ENCODE results near the gene PDE9A.

The PDE9A gene

DNA sequence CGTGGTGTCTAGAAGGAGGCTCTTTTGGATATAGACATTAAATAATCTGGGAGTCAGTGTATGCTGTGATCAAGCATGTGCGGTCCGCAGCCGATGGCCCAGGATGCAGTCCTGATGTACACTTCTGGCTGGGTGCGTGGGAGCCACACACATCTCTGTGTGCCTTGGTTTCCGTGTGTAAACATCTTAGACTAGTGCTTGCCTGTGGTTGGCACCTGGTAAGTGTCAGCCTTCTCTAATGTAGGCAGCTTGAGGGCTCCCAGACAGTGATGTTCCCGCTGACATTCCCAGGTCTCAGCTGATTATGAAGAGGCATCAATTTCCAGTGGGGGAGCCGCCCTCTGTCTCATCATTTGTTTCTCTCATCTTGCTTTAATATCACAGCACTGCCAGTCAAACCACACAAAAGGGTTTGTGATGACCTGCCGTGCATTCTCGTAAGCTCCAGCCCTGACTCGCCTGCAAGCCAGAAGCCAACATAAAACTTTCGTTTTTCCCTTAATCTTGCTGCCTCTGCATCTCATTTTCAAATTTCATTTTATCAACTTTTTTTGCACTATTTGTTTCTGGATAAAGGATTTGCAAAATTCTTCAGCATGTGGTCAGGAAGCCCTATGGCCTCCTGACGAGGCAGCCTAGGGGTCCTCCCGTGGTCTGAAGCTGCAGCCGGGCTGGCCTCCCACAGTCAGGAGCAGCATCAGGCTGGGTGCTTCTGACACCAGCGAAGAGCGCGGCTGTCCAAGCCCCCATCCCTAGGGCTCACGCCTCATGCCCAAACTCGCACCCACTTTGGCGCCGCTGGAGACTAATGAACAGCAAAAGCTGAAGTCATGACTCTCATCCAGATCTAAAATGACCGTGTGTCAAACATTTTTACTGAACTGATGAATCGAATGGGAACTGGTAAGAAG, 28.1 kb downstream of the PDE9A start:
- peak; percentile 30 for DNase-seq (ENCODE audit: low spot score)
- Mint-ChIP-seq H3K9me3 (no peaks in the 10 kb centered on the region), H3K27me3 (ENCODE audit: low read depth) (no peaks in the 10 kb centered on the region), H3K36me3 (ENCODE audit: low read depth) (no peaks in the 10 kb centered on the region), H3K27ac (peak overlapping the region; percentile 21), H3K4me3 (peak overlapping the region; percentile 55), H3K4me1 (ENCODE audit: low read depth) (peaks cover 57% of the 10 kb centered on the region)

DNA sequence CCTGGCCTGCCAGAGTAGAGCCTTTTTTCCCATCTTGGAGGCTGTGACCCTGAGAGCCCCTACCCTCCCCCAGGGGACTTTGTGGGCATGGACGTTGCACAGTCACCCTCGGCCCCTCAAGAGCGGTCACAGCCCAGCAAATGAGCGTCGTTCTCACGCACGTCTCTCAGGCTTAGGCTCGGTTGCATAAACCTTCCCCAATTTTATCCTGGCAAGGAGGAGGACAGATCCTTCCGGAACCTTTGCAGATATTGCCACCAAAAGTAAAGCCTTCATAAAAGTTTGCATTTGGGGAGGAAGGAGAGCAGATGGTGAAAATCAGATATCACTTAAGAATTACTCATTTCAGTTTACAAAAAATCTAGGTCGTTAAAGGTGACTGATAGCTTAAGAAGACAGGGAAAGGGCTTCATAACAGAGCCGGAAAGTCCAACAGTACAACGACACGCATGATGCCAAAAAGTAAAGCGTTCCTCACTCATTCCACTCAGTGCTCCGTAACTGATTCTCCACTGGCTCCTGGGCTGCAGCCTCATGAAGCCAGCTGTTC, 29.3 kb downstream of the PDE9A start:
- Mint-ChIP-seq H3K27me3 (ENCODE audit: low read depth) (no peaks in the 10 kb centered on the region), H3K4me3 (peak overlapping the region; percentile 91), H3K36me3 (ENCODE audit: low read depth) (peaks cover 3% of the 10 kb centered on the region), H3K27ac (peak overlapping the region; percentile 99), H3K9me3 (no peaks in the 10 kb centered on the region), H3K4me1 (ENCODE audit: low read depth) (peaks cover 56% of the 10 kb centered on the region)
- DNase-seq (ENCODE audit: low spot score) = no peak

DNA sequence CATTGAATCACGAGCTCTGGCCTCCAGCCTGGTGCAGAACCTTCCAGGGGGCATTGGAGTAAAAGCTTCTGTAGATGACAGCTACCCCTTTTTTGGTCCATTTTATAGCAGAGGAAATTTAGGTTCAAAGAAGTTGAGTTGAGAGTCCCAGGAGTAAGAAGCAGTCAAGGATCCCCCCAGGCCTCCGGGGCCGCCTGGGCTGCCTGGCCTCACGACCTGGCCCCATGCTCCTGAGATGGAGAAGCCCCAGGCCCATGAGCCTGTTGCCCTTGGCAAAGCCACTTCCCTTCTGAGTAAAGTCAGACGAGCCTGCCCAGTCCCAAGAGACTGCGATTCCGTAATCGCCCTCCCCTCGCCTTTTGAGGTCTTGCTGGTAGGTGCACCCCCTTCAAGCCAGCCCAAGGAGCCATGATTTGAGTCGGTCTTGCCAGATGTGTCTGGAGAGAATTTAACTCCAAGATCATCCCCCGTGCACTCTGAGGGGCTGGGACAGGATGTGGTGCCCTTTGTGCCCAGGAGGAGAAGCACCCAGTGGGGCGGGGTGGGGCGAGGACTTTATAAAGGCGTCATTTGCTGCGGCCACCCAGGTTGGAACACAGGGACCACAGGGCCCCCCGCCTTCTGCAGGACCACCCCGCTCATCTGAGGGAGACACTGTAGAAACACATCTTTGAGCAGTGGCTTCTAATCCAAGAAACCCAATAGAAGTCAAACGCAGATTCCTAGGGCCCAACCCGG, 30.1 kb downstream of the PDE9A start:
- Mint-ChIP-seq H3K4me1 (ENCODE audit: low read depth) (peaks cover 51% of the 10 kb centered on the region), H3K4me3 (peak overlapping the region; percentile 91), H3K27me3 (ENCODE audit: low read depth) (no peaks in the 10 kb centered on the region), H3K36me3 (ENCODE audit: low read depth) (peaks cover 6% of the 10 kb centered on the region), H3K9me3 (no peaks in the 10 kb centered on the region), H3K27ac (peak overlapping the region; percentile 99)
- DNase-seq (ENCODE audit: low spot score) = peak; percentile 12

DNA sequence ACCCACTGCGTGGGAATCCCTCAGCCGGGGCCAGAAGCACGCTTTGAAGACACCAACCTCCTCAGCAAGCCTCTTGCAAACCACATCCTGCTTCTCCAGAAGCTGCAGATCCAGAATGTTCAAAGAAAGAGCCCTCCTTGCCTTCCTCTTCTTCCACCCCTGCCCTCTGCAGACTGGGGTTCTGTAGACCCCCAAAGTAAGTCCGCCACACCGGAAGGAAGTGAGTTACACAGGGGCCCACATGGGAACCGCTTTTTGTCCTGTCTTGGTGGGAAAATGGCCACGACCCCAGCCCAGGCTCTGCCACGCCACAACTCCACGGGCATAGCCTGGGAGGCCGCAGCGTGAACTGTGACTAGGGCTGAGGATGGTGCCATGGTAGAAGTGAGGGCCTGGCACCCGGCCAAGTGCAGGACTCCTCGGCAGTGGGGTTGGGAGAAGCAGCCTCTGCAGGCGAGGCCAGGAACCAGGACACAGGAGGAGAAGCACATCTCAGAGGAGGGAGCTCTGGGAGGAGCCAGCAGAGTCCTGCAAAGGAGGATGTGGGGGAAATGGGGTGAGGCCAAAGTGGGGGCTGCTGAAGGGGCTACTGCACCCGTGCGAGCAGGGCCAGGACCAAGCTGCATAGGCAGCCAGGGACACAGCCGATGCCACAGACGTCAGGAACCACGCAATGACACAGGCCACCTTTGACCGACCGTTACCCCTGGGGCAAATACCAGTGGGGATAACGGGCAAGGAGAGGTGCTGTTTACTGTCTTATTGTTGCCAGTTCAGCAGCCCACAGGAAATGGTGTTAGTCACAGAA, 30.9 kb downstream of the PDE9A start:
- peak overlapping the region; percentile 91 for H3K4me3 Mint-ChIP-seq
- H3K9me3 Mint-ChIP-seq = no peaks in the 10 kb centered on the region
- no peaks in the 10 kb centered on the region for H3K27me3 Mint-ChIP-seq (ENCODE audit: low read depth)
- H3K36me3 Mint-ChIP-seq (ENCODE audit: low read depth) = peaks cover 6% of the 10 kb centered on the region
- peak; percentile 62 for DNase-seq (ENCODE audit: low spot score)
- peaks cover 51% of the 10 kb centered on the region for H3K4me1 Mint-ChIP-seq (ENCODE audit: low read depth)
- H3K27ac Mint-ChIP-seq = peak overlapping the region; percentile 99

DNA sequence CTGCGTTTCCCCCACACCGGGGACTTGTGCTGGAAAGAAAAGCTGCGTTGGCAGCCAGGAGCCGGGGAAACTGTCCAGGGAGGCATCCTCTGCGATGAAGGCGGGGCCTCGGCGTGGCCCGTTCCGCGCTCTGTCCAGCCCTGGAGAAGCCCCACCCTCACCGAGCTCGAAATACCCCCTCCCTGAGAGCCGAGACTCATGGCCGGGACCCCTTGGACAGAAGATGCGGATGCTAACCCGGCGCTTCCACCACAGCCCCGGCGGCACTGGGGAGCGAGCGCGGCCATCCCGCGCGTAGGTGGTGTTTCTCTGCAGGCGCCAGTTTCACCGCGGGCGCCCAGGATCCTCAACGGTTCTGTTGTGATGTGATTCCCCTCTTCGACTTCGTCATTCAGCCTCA, 31.6 kb downstream of the PDE9A start:
- Mint-ChIP-seq H3K4me1 (ENCODE audit: low read depth) (peaks cover 51% of the 10 kb centered on the region), H3K4me3 (peak overlapping the region; percentile 91)

GRCh38 chr21:42685954-42686500, 32.6 kb downstream of the PDE9A start:
- H3K27ac Mint-ChIP-seq = peak overlapping the region; percentile 11
- no peaks in the 10 kb centered on the region for H3K9me3 Mint-ChIP-seq

More for the DNA sequence above, 31.6 kb downstream of the PDE9A start:
- no peaks in the 10 kb centered on the region for H3K9me3 Mint-ChIP-seq
- peaks cover 6% of the 10 kb centered on the region for H3K36me3 Mint-ChIP-seq (ENCODE audit: low read depth)
- no peaks in the 10 kb centered on the region for H3K27me3 Mint-ChIP-seq (ENCODE audit: low read depth)
- H3K27ac Mint-ChIP-seq = peak overlapping the region; percentile 99
- peak; percentile 31 for DNase-seq (ENCODE audit: low spot score)

DNA sequence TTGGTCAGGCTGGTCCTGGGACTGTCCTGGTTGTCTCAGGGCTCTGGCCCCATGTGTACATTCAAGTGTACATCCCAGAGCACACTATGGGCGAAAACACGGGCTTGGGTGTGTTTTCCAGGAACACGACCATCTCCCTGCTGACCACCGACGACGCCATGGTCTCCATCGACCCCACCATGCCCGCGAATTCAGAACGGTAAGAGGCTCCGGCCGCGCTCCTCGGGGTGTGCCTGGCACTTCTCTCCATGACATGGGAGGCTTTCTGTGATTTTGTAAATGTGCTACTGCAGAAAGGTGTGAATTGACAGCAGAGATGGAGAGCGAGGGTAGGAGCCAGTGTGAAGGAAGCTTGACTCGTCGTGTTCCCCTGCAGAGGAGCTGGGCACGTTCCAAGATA, 34.4 kb downstream of the PDE9A start:
- DNase-seq (ENCODE audit: low spot score) = no peak
- Mint-ChIP-seq H3K27ac (peak overlapping the region; percentile 13), H3K27me3 (ENCODE audit: low read depth) (no peaks in the 10 kb centered on the region), H3K9me3 (no peaks in the 10 kb centered on the region), H3K4me1 (ENCODE audit: low read depth) (peaks cover 30% of the 10 kb centered on the region), H3K4me3 (no peak overlapping the region), H3K36me3 (ENCODE audit: low read depth) (peaks cover 6% of the 10 kb centered on the region)

More at GRCh38 chr21:42685954-42686500, 32.6 kb downstream of the PDE9A start:
- no peak for DNase-seq (ENCODE audit: low spot score)
- Mint-ChIP-seq H3K27me3 (ENCODE audit: low read depth) (no peaks in the 10 kb centered on the region), H3K36me3 (ENCODE audit: low read depth) (peaks cover 6% of the 10 kb centered on the region), H3K4me1 (ENCODE audit: low read depth) (peaks cover 48% of the 10 kb centered on the region), H3K4me3 (peak overlapping the region; percentile 91)

DNA sequence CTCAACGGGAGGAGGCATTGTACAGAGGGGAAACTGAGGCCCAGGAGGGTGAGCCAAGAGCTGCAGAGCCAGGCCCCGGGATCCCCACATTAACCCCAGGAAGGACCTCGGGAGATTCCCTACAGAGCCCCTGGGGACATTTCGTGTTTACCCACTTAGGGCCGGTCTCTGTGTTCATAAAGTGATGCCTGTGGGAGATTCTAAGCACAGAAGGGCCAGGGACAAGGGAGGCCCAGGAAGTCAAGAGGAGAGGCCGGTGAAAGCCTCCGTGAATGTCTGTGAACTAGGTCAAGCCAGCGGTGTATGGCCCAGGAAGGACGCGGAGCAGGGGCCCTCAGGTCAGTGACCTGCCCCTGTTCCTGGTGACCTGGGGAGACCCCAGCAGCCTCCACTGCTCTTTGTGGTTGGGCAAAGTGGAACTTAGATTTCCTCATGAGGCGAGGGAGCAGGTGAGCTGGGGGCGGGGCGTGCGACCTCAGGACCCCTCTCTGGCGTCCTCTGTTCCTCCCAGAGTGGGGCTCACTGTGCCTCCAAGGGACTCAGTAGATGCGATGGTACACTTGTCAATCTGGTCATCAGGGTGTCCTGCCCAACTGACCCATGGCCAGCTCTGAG, 34.9 kb downstream of the PDE9A start:
- Mint-ChIP-seq H3K4me3 (no peak overlapping the region), H3K4me1 (ENCODE audit: low read depth) (peaks cover 24% of the 10 kb centered on the region), H3K27me3 (ENCODE audit: low read depth) (no peaks in the 10 kb centered on the region), H3K9me3 (no peaks in the 10 kb centered on the region), H3K27ac (peak overlapping the region; percentile 13), H3K36me3 (ENCODE audit: low read depth) (peaks cover 6% of the 10 kb centered on the region)
- DNase-seq (ENCODE audit: low spot score) = no peak

- DNase-seq (ENCODE audit: low spot score) = no peak
These were observed 35.5 kb downstream of the PDE9A start for GRCh38 chr21:42688841-42689371.

DNA sequence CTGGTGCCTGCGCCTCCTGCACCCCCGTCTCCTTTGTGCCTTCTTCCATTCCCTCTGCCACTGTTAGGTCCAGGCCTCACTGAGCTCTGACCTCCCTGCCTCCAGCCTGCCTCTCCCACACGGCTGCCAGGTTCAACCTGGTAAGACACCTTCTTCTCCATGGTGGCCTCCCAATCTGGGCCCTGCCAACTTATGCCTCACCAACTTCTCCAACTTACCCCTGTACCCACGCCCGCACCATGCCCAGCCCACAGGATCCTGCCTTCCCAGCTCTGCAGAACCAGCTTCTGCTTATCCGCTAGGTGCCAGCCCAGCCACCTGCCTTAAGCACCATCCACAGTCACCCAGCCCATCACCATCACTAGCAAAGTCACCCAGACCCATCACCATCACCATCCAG, 37.2 kb downstream of the PDE9A start:
- DNase-seq (ENCODE audit: low spot score) = no peak
- Mint-ChIP-seq H3K9me3 (no peaks in the 10 kb centered on the region), H3K4me1 (ENCODE audit: low read depth) (peaks cover 7% of the 10 kb centered on the region), H3K36me3 (ENCODE audit: low read depth) (peaks cover 6% of the 10 kb centered on the region), H3K27ac (no peak overlapping the region), H3K4me3 (no peak overlapping the region), H3K27me3 (ENCODE audit: low read depth) (no peaks in the 10 kb centered on the region)

More at GRCh38 chr21:42688841-42689371, 35.5 kb downstream of the PDE9A start:
- H3K9me3 Mint-ChIP-seq = no peaks in the 10 kb centered on the region
- H3K36me3 Mint-ChIP-seq (ENCODE audit: low read depth) = peaks cover 6% of the 10 kb centered on the region
- no peak overlapping the region for H3K27ac Mint-ChIP-seq
- H3K4me1 Mint-ChIP-seq (ENCODE audit: low read depth) = peaks cover 19% of the 10 kb centered on the region
- no peaks in the 10 kb centered on the region for H3K27me3 Mint-ChIP-seq (ENCODE audit: low read depth)
- no peak overlapping the region for H3K4me3 Mint-ChIP-seq

- H3K27ac Mint-ChIP-seq = no peak overlapping the region
These were observed 38.6 kb downstream of the PDE9A start for GRCh38 chr21:42691901-42692559.

DNA sequence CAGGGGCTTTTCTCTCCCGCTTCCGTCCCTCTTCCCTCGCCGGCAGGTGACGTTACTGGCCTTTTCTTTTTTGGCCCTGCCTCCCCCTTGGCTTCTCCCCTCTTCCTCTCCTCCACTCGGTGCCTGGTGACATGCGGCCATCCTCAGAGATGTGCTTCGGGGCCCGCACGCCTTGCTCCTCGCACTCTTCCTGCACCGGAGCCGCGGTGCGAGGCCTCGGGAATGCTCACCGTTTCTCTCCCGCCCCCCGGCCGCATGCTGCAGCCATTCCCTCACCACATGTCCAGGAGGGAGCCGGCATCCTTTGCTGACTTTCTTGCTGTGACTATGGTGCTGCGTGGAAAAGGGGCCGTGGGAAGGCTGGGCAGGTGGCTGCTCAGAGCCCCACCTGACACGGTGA, 39.3 kb downstream of the PDE9A start:
- DNase-seq (ENCODE audit: low spot score) = no peak
- peaks cover 3% of the 10 kb centered on the region for H3K36me3 Mint-ChIP-seq (ENCODE audit: low read depth)
- no peaks in the 10 kb centered on the region for H3K9me3 Mint-ChIP-seq
- H3K4me1 Mint-ChIP-seq (ENCODE audit: low read depth) = peaks cover 3% of the 10 kb centered on the region
- no peak overlapping the region for H3K4me3 Mint-ChIP-seq
- H3K27ac Mint-ChIP-seq = no peak overlapping the region
- H3K27me3 Mint-ChIP-seq (ENCODE audit: low read depth) = no peaks in the 10 kb centered on the region

More at GRCh38 chr21:42691901-42692559, 38.6 kb downstream of the PDE9A start:
- H3K4me3 Mint-ChIP-seq = no peak overlapping the region
- no peaks in the 10 kb centered on the region for H3K27me3 Mint-ChIP-seq (ENCODE audit: low read depth)
- DNase-seq (ENCODE audit: low spot score) = no peak
- peaks cover 3% of the 10 kb centered on the region for H3K4me1 Mint-ChIP-seq (ENCODE audit: low read depth)
- peaks cover 3% of the 10 kb centered on the region for H3K36me3 Mint-ChIP-seq (ENCODE audit: low read depth)
- H3K9me3 Mint-ChIP-seq = no peaks in the 10 kb centered on the region

All from T-helper 2 cell treated with Interferon-gamma antibody and Interleukin-4, amounts not matched to agents 5 μg/mL and 100 μg/mL, for 36 hours (primary cell).